ENCODE data around the gene PNPLA3.

Gene PNPLA3

GRCh38 chr22:43924877-43925276 lies 1.3 kb downstream of the PNPLA3 start:
- no peak for DNase-seq

DNA sequence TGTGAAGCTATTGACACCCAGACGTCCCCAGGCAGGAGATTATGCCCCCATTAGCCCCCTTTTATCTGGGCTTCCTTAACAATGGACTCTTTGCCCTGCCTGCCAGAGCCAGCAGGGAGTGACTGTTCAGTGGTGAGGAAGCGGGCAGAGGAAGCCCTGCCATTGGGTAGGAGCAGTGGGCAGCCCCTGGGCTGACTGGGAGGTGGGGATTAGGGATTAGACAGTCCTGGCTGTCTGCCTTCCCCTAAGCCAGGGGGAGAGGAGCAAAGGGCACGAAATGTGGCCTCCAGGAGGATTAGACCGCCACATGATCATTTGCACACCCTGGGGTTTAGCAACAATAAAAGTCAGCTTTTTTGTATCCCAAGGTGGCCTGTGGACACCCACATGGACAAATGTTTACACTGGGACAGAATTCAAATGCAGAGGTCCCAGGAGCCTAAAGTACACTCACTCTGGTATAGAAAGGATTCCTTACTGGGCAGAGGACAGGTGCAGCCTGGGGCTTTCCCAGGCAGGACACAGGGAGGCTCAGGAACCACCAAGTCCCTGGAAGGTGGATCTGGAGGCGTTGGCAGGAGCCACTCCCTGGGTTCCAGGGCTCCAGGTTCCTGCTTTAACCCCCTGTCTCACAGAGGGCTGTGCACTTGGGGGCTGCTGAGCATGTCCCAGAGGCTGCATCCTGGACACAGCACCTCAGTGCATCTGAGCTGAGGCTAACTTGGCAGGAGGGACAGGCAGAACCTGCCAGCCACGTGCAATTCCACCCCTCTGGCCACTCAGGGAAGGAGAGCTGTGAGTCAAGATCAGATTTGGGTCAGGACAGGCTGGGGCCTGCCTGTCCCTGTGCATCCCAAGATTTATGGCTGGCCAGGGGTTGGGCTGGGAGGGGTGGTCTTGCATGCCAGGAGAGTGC lies 2.1 kb downstream of the PNPLA3 start:
- peak; percentile 42 for DNase-seq

GRCh38 chr22:43926349-43926710 lies 2.7 kb downstream of the PNPLA3 start:
- no peak for DNase-seq

GRCh38 chr22:43928468-43928867 lies 4.9 kb downstream of the PNPLA3 start:
- no peak for DNase-seq

GRCh38 chr22:43928908-43929307 lies 5.3 kb downstream of the PNPLA3 start:
- DNase-seq = no peak

DNA sequence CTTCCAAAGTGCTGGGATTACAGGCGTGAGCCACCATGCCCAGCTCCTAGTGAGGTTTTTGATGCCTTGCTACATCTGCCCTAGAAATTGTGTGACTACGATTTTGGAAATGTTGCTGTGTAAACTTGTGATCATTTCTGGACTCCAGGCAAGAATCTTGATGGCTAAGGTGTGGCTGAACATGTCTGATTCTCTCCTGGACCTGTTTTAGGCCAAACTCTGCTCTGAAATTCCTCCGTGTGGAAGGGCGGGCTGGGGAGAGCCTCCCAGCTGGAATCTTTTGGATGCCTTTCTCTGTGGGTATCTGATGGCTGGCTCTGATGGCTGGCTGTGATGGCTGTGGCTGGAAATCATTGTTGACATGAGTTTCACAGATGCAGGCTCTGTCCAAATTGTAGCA lies 8.2 kb downstream of the PNPLA3 start:
- no peak for DNase-seq

DNA sequence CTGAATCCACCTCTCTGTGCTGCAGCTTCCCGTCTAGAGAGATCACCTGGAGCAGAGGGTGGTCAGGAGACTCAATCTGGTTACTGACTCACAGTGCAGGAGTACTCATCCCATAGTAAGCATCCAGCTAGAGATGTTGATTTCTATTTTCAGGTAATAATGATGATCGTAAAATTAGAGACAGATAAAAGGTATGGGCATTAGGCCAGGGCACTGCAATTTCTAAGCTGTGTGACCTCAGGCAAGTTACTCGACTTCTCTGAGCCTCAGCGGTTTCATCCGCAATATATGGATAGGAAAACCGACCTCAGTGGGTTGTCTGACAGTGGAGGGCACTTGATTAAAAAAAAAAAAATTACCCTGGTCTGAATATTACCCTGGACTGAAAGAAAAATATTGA lies 17.8 kb downstream of the PNPLA3 start:
- DNase-seq = no peak

- DNase-seq = no peak
These were observed 21.2 kb downstream of the PNPLA3 start for GRCh38 chr22:43944670-43945430.

- peak; percentile 45 for DNase-seq
These were observed 22.2 kb downstream of the PNPLA3 start for GRCh38 chr22:43945632-43946383.

GRCh38 chr22:43946384-43946667 lies 22.7 kb downstream of the PNPLA3 start:
- DNase-seq = no peak

DNA sequence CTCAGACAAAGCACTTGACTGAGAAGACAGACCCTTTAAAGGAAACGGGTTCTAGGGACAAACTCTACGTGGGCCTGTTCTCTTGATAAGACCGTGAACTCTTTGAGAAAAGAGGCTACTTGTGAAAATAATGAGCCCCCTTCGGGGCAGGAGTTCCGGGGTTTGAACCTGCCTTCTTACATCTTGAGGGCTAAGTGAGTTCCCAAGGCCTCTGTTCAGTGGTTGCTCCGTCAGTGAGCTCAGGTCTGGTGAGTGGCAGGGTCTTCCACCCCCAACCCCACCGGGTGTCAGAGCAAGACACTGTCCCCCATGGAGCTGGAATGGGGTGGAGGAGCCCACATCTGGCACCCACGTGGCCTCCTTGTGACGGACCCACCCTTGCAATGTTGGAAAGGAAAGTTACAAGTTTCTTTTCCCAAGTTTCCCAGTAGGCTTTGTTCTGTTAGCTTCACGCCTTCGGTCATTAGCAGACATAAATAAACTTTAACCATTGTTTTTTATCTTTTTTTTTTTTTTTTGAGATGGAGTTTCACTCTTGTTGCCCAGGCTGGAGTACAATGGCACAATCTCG lies 25.3 kb downstream of the PNPLA3 start:
- no peak for DNase-seq

DNA sequence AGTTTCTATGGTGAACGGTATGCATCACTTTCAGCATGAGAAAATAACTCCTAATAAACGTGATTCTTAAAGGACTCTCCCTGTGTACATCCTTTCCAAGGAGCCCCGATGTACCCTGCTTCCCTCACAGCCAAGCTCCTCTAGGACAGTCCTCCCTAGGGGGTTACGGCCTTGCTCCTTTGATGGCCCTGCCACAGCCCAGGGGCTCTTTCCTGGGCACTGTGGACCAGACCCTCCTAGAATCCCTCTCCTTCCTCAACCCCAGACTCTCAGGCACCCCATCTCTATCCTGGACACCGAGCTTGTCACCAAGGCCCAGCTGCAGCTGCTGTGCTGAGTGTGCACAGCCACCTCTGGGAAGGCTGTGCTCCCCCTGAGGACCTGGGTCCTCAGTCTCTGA lies 27.8 kb downstream of the PNPLA3 start:
- DNase-seq = no peak

DNA sequence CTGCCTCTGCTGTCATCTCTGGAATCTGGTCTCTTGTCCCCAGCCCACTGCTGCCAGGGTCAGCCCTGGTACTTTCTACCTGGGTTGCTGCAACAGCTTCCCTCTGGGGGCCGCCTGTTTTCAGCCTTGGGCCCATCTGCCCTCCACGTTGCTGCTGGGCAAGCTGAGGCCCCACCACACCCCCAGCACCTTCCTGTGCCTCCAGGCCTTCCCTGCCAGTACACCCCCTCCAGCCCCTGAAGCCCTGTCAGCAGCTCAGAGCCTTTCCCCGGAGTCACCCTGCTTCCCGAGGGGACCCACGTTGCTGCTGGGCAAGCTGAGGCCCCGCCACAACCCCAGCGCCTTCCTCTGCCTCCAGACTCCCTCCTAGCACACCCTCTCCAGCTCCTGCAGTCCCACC lies 28.4 kb downstream of the PNPLA3 start:
- peak; percentile 1 for DNase-seq

GRCh38 chr22:43953988-43954785 lies 30.6 kb downstream of the PNPLA3 start:
- no peak for DNase-seq

GRCh38 chr22:43955040-43955882 lies 31.7 kb downstream of the PNPLA3 start, which contains the start of gene SAMM50:
SAMM50 (plus strand) TSS chr22:43955442; CDS start chr22:43955578, 136 bp downstream.
- DNase-seq = peak; percentile 86

GRCh38 chr22:43955883-43956782 lies 32.5 kb downstream of the PNPLA3 start:
- no peak for DNase-seq

GRCh38 chr22:43956805-43957463 lies 33.3 kb downstream of the PNPLA3 start:
- DNase-seq = no peak

DNA sequence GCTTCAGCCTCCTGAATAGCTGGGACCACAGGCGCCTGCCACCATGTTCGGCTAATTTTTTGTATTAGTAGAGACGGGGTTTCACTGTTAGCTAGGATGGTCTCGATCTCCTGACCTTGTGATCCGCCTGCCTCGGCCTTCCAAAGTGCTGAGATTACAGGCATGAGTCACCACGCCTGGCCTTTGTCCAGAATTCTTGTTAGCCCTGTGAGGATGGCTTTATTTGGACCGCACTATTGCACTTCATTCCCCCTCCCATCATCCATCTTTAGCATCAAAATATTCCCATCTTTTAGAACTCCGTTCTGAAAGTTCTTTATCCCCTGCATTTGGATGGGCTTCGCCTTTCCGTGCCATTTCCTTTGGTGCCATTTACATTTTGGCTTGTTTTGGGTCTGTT lies 34.3 kb downstream of the PNPLA3 start:
- DNase-seq = no peak

- DNase-seq = no peak
These were observed 40.8 kb downstream of the PNPLA3 start for GRCh38 chr22:43964314-43964857.

Measured in HCEC 1CT (cell line).